Stimulated activated naive B cell treated with anti-CD40 and anti-IgM and Interleukin-4, amounts not matched to agents 10 μg/mL and 1 μg/mL and 100 μg/mL, for 72 hours (primary cell): Measurements from ENCODE around the gene GLIPR2.
A peak's percentile ranks its signal among the peaks of the same experiment; 100 is the strongest.
"Not testable (repeated sequence)": the region's sequence is repeated elsewhere in the genome, so short reads cannot be mapped to it uniquely, and the experiment has no call there.

Experiments used
- ATAC-seq, 2 donors: fragments of 150-1000 bp; cut with Tn5 transposase; replicated peaks; 2 replicates each; pipeline ENCODE4 v1.10.0; 2021; ENCODE audit warnings: moderate library complexity in 1 of 2
- DNase-seq: peaks from one replicate; pipeline ENCODE4 v3.0.0; 2021
- H3K27ac Mint-ChIP-seq: one replicate; pipeline ENCODE4 v1.8.0; 2022; ENCODE audit warnings: mild to moderate bottlenecking, mixed read lengths
- H3K27me3 Mint-ChIP-seq, 2 donors: one replicate each; pipeline ENCODE4 v1.8.0; 2022; ENCODE audit warnings: mixed read lengths in 2 of 2
- H3K36me3 Mint-ChIP-seq, 2 donors: one replicate each; pipeline ENCODE4 v1.8.0; 2022; ENCODE audit warnings: mixed read lengths in 2 of 2, mild to moderate bottlenecking in 1 of 2
- H3K4me1 Mint-ChIP-seq, 2 donors: one replicate each; pipeline ENCODE4 v1.8.0; 2022; ENCODE audit warnings: mixed read lengths in 2 of 2, mild to moderate bottlenecking in 1 of 2
- H3K4me3 Mint-ChIP-seq, 2 donors: one replicate each; pipeline ENCODE4 v1.8.0; 2022; ENCODE audit warnings: mild to moderate bottlenecking in 2 of 2, mixed read lengths in 2 of 2, moderate library complexity in 1 of 2
- H3K9me3 Mint-ChIP-seq, 2 donors: one replicate each; pipeline ENCODE4 v1.8.0; 2022; ENCODE audit warnings: mixed read lengths in 2 of 2, mild to moderate bottlenecking in 1 of 2

GLIPR2 gene

DNA sequence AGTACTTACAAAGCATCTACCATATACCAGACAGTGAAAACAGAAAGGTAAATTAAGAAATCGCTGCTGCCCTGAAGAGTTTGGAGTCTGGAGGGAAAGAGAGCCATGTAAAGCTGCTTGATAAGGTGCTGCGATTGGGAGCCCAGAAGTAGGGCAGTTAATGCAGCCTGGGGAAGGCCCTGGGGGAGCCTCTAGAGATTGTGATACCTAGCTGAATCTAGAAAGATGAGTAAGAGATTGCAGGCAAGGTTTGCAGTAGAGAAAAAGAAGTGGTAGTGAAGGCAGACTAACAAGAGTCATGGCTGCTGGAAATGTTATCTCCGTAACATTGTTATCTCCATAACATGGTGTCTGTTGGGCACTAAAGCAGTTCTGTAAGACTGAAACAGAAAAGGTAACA, 24.0 kb upstream of the GLIPR2 start:
- Mint-ChIP-seq H3K27ac (no peak overlapping the region), H3K27me3 (no peaks in the 10 kb centered on the region), H3K9me3 (no peaks in the 10 kb centered on the region), H3K4me1 (peaks cover 7 to 11% of the 10 kb centered on the region in 2 donors), H3K36me3 (peaks cover 4 to 11% of the 10 kb centered on the region in 2 donors), H3K4me3 (no peak overlapping the region)
- ATAC-seq (no peak), DNase-seq (no peak)

DNA sequence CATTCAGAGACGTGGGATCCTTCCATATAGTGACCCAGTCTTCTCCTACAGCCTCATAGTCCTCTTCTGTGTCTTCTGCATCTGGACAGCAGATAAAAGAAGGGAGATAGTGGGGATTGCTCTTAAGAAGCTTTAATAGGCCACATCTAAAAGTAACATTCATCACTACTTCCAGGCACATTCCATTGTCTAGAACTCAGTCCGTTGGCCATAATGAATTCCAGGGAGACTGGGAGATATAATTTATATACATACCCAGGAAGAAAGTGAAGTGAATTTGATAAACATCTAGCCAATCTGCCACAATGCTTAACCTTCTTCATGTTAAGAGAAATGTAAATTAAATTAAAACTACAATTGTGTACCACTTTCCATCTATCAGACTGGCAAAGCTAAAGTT, 22.5 kb upstream of the GLIPR2 start:
- no peaks in the 10 kb centered on the region for H3K9me3 Mint-ChIP-seq
- H3K4me1 Mint-ChIP-seq = peaks cover under 1 to 2% of the 10 kb centered on the region in 2 donors
- no peaks in the 10 kb centered on the region for H3K27me3 Mint-ChIP-seq
- H3K27ac Mint-ChIP-seq = no peak overlapping the region
- H3K36me3 Mint-ChIP-seq = peaks cover under 1 to 6% of the 10 kb centered on the region in 2 donors
- ATAC-seq (no peak), DNase-seq (no peak)
- H3K4me3 Mint-ChIP-seq = no peak overlapping the region

DNA sequence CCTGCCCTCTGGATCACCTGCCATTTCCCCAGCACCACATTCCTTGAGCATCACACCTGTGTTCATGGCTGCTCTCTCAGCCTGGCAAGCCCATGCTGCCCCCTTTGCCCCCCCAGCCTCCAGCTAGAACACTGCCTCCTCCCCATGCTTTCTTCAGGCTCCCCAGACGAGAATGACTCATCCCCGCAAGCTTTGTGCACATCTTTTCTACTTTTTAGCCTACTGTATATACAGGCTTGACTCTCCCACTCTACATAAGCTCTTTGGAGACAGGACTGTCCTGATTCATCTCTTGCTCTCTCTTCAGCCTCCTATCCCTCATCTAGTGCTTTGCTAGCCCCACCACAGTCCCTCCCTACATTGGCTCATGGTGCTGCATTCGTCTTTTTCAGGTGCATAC, 19.9 kb upstream of the GLIPR2 start:
- no peaks in the 10 kb centered on the region for H3K27me3 Mint-ChIP-seq
- no peak for ATAC-seq
- H3K27ac Mint-ChIP-seq = no peak overlapping the region
- H3K36me3 Mint-ChIP-seq = peaks cover 0 to 2% of the 10 kb centered on the region in 2 donors
- H3K9me3 Mint-ChIP-seq = no peaks in the 10 kb centered on the region
- no peaks in the 10 kb centered on the region for H3K4me1 Mint-ChIP-seq
- H3K4me3 Mint-ChIP-seq = no peak overlapping the region
- DNase-seq = no peak

DNA sequence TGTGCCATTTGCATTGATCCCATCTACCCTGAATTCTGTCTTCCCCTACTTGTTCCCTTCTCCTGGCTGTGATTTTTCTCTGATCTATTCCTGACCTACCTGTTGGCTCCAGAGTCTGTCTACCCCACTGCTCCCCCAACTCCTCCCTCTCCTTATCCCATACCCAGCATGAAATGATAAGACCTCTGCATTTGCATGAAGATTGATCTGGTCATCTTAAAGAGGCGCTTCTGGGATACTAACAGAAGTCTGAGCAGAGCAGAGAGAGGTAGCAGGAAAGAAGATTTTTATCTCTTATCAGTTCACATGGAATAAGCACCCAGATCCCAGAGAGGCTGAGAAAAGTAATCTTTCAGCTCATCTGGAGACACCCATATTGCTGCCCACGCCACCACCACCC, 18.3 kb upstream of the GLIPR2 start:
- Mint-ChIP-seq H3K36me3 (peaks cover 0 to 4% of the 10 kb centered on the region in 2 donors), H3K27ac (no peak overlapping the region), H3K27me3 (no peaks in the 10 kb centered on the region), H3K9me3 (no peaks in the 10 kb centered on the region), H3K4me3 (no peak overlapping the region), H3K4me1 (no peaks in the 10 kb centered on the region)
- no peak for DNase-seq
- no peak for ATAC-seq

DNA sequence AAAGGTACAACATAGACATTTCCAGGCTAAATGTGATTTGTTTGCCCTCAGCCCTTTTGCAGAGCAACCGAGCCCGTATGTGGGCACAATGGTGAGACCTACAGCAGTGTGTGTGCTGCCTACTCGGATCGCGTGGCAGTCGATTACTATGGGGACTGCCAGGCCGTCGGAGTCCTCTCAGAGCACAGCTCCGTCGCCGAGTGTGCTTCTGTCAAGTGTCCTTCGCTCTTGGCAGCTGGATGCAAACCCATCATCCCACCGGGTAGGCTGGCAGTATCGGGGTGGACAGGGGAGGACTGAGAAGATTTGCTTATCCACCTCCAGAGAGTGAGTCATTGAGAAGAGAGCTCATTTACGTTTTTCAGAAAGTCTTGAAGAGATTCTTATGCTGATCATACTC, 17.8 kb upstream of the GLIPR2 start:
- no peak for DNase-seq
- Mint-ChIP-seq H3K4me1 (no peaks in the 10 kb centered on the region), H3K27me3 (no peaks in the 10 kb centered on the region), H3K4me3 (no peak overlapping the region), H3K27ac (no peak overlapping the region), H3K9me3 (no peaks in the 10 kb centered on the region), H3K36me3 (peaks cover 0 to 4% of the 10 kb centered on the region in 2 donors)
- no peak for ATAC-seq

DNA sequence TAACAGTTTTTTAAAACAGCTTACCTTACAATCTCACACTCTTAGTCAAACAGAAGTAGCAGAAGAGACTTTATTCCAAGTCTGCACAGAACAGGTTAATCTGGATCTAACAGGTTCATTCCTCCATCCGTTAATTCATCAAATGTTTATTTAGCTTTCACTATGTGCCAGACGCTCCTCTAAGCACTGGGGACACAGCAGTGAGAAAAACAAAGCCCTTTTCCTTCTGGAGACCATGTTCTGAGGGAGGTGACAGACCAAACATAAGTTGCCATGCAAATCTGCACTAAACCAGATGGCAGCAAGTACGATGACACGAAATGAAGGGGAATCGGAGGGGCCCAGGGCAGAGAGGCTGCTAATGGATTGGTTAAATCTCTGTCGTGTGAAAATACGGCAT, 17.1 kb upstream of the GLIPR2 start:
- no peak for ATAC-seq
- no peak overlapping the region for H3K4me3 Mint-ChIP-seq

DNA sequence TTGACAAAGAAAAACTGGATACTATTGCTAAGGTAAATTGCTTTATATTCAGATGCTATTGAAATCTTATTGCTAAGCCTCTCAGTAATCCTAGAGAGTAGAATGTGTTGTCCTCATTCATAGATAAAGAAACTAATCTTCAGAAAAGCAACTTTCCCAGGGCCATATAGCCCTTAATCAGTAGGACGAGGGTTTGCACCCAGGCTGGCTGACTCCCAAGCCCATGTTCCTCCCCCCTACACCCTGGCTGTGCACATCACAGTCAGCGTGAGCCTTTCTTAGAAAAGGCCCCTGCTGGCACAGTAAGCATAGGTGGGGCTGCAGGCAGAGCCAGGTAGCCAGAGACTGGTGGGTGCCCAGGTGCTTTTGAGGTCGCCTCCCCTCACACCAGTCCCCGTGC, 15.8 kb upstream of the GLIPR2 start:
- H3K4me1 Mint-ChIP-seq = no peaks in the 10 kb centered on the region
- no peaks in the 10 kb centered on the region for H3K9me3 Mint-ChIP-seq
- H3K27ac Mint-ChIP-seq = no peak overlapping the region
- peaks cover 0 to 4% of the 10 kb centered on the region in 2 donors for H3K36me3 Mint-ChIP-seq
- ATAC-seq (no peak), DNase-seq (no peak)
- H3K27me3 Mint-ChIP-seq = no peaks in the 10 kb centered on the region
- no peak overlapping the region for H3K4me3 Mint-ChIP-seq

More for the DNA sequence above, 17.1 kb upstream of the GLIPR2 start:
- no peak for DNase-seq
- Mint-ChIP-seq H3K36me3 (peaks cover 0 to 4% of the 10 kb centered on the region in 2 donors), H3K9me3 (no peaks in the 10 kb centered on the region), H3K27ac (no peak overlapping the region), H3K4me1 (no peaks in the 10 kb centered on the region), H3K27me3 (no peaks in the 10 kb centered on the region)

DNA sequence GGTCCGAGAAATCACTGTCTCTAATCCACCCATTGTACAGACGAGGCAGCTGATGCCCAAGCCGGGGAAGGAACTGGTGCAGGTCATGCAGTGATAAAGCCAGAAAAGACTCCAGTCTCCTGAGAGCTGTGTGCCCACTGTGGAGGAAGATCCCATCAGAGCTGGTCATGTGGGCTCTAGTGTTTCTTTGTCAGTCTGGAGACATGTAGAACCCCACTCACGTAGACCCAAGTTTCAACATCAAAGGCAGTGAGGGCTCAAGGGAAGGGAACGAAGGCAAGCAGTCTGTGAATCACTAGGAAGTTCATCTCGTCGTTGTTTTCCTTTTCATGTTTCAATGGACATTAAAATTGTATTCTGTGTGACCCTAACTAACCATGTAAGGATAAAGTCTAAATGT, 14.6 kb upstream of the GLIPR2 start:
- Mint-ChIP-seq H3K9me3 (no peaks in the 10 kb centered on the region), H3K27me3 (no peaks in the 10 kb centered on the region), H3K27ac (no peak overlapping the region), H3K36me3 (peaks cover 0 to 4% of the 10 kb centered on the region in 2 donors), H3K4me1 (no peaks in the 10 kb centered on the region), H3K4me3 (no peak overlapping the region)
- no peak for ATAC-seq
- no peak for DNase-seq

DNA sequence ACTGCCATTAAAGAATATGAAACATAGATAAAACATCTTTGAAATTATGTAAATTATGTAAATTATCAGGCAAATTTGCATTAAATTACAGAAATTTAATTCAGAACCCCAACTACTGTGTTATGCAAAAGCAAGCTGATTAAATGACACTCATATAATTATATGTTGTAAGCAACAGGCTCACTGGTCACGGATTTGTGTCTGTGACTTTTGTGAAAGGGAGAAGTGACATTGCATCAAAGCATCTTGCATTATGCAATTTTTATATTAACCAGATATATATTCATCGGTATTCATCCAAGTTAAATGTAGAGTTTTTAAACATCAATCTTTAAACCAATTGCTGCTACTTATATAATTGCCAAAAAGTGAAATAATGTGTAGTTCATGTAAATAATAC, 13.0 kb upstream of the GLIPR2 start:
- Mint-ChIP-seq H3K4me1 (peaks cover 11 to 12% of the 10 kb centered on the region in 2 donors), H3K27me3 (no peaks in the 10 kb centered on the region), H3K36me3 (peaks cover 0 to 4% of the 10 kb centered on the region in 2 donors), H3K9me3 (no peaks in the 10 kb centered on the region), H3K4me3 (no peak overlapping the region), H3K27ac (no peak overlapping the region)
- DNase-seq (no peak), ATAC-seq (no peak)

DNA sequence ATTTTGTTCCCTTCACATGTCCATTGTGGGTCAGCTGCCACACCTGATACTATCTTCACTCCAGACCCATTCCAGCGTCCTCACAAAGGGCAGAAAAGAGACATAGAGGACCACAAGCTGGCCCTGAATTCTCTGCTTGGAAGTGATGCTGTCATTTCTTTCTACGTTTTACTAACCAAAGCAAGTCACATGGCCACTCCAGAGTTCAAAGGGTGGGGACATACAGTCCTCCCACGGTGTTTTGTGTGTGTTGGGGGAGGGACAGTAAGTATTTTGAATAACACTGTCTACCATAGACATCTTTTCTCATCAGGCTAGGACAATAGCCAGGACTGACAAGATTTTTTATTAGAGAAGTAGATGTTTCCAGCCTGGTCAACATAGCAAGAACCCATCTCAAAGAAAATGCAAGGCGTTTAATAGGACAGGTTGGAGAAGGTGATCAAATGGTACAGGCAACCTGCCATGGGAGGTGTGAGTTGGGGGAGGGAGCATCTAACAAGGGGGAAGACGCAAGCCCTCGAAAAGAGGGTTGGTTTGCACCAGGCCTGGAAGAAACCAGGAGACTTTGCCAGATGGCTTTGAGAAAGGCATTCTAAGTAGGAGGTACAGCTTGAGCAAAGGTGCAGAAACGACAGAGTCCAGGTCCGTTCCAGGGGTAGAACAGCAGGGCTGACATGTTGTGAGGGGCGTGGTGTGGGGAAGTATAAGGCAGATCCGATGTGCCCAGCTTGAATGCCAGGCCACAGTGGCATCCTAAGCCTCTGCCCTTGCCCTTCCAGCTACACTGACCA, 11.3 kb upstream of the GLIPR2 start:
- H3K4me1 Mint-ChIP-seq = peaks cover 11 to 12% of the 10 kb centered on the region in 2 donors
- no peak overlapping the region for H3K27ac Mint-ChIP-seq
- ATAC-seq (no peak), DNase-seq (no peak)
- no peak overlapping the region for H3K4me3 Mint-ChIP-seq
- no peaks in the 10 kb centered on the region for H3K9me3 Mint-ChIP-seq
- H3K36me3 Mint-ChIP-seq = peaks cover 0 to 4% of the 10 kb centered on the region in 2 donors
- no peaks in the 10 kb centered on the region for H3K27me3 Mint-ChIP-seq

DNA sequence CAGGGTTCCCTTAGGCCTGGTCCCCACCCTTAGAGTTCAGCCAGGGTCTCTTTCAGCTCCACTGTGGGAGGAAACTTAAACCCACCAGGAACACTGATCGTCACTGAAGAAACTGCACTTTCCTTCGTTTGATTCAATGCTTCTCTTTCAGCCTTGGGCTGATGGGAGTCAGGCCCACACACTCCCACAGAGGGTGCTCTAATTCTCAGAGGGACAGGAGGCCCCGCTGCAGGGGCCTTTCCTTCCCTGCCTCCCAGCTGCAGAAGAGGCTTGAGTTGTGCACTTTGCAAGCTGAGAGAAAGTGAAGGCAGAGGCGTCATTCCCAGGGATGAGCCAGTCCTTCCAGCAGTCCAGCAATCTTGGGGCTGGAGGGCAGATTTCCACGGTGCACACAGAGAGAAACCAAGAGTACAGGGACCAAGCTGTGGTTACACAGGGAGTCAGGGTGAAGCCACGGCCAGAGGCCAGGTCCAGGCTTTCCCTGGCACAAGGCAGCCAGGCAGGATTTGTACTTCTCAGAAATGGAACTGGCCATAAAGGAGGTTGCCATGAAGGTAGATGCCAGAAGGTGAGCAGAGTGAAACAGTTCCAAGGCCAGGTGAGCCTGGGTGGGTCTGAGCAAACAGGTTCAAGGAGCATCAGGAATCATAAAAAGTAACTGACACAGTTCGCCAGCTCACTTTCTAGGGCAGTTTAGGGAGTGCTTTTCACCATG, 10.4 kb upstream of the GLIPR2 start:
- Mint-ChIP-seq H3K27ac (no peak overlapping the region), H3K36me3 (peaks cover 0 to 4% of the 10 kb centered on the region in 2 donors), H3K9me3 (no peaks in the 10 kb centered on the region), H3K4me1 (peaks cover 11 to 12% of the 10 kb centered on the region in 2 donors), H3K4me3 (no peak overlapping the region), H3K27me3 (no peaks in the 10 kb centered on the region)
- DNase-seq (no peak), ATAC-seq (no peak)

DNA sequence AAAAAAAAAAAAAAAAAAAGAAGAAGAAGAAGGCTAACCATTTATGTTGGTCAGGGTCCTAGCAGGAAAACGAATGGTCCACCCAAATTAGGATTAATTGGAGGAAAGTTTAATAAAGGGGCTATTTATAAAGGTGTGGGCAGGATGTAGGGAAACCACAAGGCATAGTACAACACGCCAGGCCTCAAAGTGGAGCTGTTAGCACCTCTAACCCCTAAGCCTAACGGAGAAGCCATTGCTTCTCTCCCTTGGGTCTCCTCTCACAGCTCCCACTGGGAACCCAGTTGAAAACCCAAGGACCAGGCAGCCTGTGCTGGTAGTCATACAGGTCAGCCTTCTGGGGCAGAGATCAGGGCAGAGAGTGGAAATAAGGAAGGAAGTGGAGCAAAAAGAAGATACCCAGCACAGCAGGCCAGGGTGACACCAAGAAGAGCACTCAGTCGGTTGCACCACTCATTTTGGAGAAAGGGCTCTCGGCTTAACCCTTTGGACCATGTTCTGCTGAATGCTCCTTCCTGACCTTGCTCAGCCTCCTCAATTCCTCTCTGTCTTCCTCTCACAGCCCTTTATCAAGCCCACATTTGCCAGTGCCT, 8.8 kb upstream of the GLIPR2 start:
- H3K27me3 Mint-ChIP-seq = no peaks in the 10 kb centered on the region
- H3K4me1 Mint-ChIP-seq = peaks cover 11 to 12% of the 10 kb centered on the region in 2 donors
- no peaks in the 10 kb centered on the region for H3K36me3 Mint-ChIP-seq
- DNase-seq (no peak), ATAC-seq (peak; percentile 46)
- no peaks in the 10 kb centered on the region for H3K9me3 Mint-ChIP-seq
- H3K4me3 Mint-ChIP-seq = no peak overlapping the region
- peak overlapping the region; percentile 45 for H3K27ac Mint-ChIP-seq

DNA sequence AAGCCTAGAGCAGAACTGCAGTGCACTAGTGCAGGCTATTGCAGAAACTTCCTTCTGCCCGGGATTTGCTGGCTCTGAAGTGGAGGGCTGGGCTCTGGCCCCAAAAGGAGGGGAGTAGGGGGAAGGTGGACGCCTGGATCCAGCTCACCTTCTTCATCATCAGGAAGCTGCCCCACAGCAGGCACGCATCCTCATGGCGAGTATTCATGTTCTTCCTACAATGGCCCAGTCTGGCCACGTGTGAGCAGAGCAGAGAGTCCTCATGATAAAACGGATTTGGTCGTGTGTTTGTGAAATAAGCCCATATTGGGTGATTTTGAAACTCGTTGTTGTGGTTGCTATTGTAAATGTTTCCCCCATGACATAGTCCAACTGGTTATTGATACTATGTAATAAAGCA, 8.2 kb upstream of the GLIPR2 start:
- H3K27ac Mint-ChIP-seq = no peak overlapping the region
- no peak for ATAC-seq

DNA sequence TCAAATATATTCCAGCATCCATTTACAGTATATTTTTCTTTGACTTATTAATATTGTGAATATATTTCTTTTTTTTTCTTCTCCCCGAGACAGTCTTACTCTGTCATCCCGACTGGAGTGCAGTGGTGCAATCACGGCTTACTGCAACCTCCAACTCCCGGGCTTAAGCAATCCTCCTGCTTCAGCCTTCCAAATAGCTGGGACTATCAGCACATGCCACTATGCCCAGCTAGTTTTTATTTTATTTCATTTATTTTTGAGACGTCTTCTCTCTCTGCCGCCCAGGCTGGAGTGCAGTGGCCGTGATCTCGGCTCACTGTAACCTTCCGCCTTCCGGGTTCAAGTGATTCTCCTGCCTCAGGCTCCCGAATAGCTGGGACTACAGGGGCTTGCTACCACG, 7.4 kb upstream of the GLIPR2 start:
- no peak overlapping the region for H3K4me3 Mint-ChIP-seq
- H3K9me3 Mint-ChIP-seq = no peaks in the 10 kb centered on the region
- ATAC-seq = no peak
- H3K27ac Mint-ChIP-seq = no peak overlapping the region
- DNase-seq = no peak
- peaks cover 11 to 12% of the 10 kb centered on the region in 2 donors for H3K4me1 Mint-ChIP-seq
- H3K27me3 Mint-ChIP-seq = no peaks in the 10 kb centered on the region
- H3K36me3 Mint-ChIP-seq = no peaks in the 10 kb centered on the region

More for the DNA sequence above, 8.2 kb upstream of the GLIPR2 start:
- peaks cover 11 to 12% of the 10 kb centered on the region in 2 donors for H3K4me1 Mint-ChIP-seq
- H3K4me3 Mint-ChIP-seq = no peak overlapping the region
- no peaks in the 10 kb centered on the region for H3K36me3 Mint-ChIP-seq
- DNase-seq = no peak
- no peaks in the 10 kb centered on the region for H3K9me3 Mint-ChIP-seq
- no peaks in the 10 kb centered on the region for H3K27me3 Mint-ChIP-seq

DNA sequence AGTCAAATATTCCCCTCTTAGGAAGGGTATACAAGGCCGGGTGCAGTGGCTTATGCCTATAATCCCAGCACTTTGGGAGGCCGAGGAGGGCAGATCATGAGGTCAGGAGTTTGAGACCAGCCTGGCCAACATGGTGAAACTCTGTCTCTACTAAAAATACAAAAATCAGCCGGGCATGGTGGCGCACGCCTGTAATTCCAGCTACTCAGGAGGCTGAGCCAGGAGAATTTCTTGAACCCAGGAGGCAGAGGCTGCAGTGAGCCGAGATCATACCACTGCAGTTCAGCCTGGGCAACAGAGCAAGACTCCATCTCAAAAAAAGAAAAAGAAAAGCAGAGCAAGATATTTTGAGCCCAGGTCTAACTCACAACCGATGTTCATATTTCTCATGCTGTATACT, 4.9 kb upstream of the GLIPR2 start:
- not testable (repeated sequence) for H3K27ac Mint-ChIP-seq, H3K36me3 Mint-ChIP-seq, DNase-seq, H3K9me3 Mint-ChIP-seq, ATAC-seq, H3K27me3 Mint-ChIP-seq, H3K4me3 Mint-ChIP-seq
- H3K4me1 Mint-ChIP-seq = peaks cover 16 to 19% of the 10 kb centered on the region in 2 donors
